Brain pericyte (primary cell): ENCODE measurements around the gene IMMP2L.

Experiments used
- DNase-seq: peaks from one replicate; pipeline ENCODE4 v3.0.0-alpha.2; 2012; ENCODE audit warnings: low read depth, low spot score

Gene IMMP2L

DNA sequence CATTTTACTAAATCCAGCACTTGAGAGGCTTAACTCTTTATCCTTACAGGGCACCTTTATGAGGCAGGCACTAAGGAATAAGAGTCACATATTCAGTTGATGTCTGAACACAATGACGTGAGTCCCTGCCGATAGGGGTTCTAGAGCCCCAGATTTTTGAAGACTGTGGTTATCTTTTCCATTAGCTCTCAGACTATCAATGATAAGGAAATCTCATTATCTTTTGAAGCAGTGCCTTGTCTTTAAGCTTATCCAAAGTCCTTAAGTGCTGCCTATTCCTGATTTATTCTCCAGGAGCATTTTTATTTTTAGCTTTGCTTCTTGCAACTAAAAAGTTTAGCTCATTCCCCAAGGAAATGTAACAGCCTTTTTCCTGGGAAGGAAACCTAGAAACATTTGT lies 915.5 kb downstream of the IMMP2L start:
- no peak for DNase-seq

DNA sequence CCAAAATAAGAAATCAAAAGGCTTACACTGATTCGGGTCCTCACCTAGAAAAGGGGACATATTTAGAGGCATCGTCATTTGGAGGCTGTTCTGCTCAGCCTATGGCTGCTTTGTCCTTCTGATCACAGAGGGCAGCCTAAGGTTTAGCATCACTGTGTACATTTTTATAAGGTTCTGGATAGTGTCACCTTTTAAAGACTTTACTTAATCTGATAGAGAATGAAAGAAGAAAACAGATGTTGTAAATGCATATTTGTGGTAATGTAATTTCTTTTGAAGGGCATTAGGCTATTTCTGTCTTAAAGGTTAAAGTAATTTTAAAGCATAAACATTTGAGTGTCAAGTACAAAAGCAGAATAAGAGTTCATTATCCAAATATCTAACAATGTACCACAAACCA lies 916.7 kb downstream of the IMMP2L start:
- no peak for DNase-seq

DNA sequence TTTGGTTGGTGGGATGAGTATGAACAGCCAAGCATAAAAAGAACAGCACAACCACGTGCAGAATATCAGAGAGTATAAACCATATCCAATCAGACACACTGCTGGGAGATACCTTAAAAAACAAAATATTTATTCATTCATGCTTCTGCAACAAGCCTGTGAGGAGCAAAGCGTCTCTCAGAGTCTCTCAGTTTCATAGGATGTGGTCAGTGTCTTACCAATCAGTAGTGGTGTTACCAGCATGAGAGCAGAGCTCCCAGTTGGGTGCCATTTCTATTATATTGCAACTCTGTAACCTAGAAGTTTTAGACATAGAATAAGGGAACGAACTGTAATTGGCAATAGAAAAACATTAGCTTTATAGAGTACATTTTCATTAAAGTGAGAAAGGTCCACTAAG lies 917.2 kb downstream of the IMMP2L start:
- no peak for DNase-seq

DNA sequence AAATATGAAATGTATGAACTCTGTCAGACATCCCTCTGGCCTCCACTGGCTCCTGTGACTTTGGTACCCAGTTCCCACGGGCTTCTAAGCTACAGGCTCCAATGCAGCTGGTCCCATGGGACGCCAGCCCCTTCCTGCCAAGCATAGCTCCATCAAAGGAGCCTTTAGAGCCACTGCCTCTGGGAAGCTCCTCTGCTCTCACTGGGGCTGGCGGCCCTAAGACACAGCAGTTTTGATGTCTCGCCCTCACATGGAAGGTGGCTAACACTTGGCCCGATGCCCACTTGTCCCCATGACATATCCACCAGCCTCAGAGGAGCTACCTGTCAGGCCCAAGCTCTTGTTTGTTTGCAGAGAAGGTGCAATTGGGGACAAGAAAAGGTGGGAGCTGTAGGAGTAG lies 925.0 kb downstream of the IMMP2L start:
- DNase-seq, result no peak

DNA sequence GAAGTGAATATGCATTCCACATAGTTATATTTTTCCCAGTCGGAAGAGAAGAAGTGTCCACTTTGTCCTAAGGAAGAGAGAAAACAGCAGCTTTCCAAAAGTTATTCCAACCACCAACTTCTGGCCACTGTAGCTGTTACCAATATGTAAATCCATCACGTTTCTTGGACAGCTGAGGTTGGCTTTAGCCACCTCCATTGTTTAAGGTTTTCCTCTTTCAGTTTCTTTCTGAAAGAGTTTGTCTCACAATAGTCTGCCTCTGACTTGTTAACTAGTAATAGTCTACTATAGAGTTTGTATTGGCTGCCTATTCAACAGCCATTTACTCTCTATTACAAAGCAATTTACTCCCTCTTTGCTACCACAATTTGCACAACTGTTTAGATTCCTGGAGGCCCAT lies 929.0 kb downstream of the IMMP2L start:
- DNase-seq, result no peak

DNA sequence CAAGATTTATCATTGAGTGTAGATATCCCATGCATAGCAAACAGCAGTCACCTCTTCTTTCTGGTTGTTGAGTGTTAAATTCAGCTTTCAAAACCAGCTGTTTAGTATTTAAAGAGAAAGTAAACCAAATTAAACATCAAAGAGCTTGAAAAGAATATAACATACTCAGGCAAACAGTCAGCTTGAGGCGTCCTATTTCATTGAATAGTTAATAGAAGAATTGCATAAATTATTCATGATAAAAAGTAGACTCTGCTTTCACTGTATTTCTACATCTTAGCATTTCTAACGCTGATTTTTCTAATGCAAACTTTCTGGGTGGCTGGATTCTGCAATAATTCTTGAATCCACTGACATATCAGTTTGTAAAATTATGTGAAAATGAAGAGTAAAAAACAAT lies 935.9 kb downstream of the IMMP2L start:
- DNase-seq, result no peak

DNA sequence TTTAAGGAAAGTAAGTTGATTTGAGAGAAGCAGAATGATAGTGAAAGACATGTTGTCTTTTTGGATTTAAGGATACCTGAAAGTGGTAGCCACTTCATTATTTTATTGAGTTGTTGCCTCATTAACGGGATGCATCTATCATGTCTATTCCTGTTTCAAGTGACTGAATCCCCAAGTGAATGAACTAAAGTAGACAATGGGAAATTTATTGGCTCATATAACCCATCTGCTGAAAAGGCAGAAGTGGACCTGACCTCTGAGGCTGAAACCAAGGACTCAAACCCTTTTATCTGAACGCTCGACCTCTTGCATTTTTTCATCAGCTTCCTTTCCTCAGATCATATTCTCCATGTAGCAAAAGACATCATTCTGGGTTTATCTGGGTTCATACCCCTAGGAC lies 937.0 kb downstream of the IMMP2L start:
- no peak for DNase-seq

DNA sequence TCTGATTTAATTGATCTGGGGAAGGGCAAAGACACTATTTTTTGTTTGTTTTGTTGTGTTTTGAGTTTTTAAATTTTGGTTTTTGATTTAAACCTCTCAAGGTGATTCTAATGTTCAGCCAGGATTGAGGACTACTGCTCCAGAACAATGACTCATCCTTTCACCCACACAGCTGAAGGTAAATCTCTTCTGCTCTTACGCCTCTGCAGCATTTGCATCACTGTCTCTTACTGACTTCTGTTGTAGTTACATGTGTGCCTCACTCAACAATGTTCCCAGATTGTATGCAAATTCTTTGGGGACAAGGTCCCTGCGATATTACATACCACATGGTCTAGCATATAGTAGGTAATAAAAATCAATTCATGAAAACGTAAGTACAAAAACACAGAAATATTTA lies 938.9 kb downstream of the IMMP2L start:
- no peak for DNase-seq

DNA sequence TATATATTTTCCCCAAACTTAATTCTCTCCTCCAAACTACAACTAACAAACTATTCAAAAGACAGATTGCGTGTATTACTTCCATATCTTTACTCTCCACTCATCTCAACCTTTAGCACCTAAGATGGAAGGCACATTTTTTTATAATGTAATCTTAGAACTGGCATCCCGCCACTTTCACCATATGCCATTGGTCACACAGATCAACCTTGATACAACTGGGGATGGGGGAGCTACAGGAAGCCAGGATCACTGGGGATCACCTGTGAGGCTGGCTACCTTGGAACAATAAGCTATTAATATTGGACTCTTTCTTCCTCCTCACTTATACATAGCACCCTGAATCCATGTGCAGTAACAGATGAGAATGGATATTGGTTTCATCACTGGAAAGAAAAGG lies 941.0 kb downstream of the IMMP2L start:
- DNase-seq, result no peak

DNA sequence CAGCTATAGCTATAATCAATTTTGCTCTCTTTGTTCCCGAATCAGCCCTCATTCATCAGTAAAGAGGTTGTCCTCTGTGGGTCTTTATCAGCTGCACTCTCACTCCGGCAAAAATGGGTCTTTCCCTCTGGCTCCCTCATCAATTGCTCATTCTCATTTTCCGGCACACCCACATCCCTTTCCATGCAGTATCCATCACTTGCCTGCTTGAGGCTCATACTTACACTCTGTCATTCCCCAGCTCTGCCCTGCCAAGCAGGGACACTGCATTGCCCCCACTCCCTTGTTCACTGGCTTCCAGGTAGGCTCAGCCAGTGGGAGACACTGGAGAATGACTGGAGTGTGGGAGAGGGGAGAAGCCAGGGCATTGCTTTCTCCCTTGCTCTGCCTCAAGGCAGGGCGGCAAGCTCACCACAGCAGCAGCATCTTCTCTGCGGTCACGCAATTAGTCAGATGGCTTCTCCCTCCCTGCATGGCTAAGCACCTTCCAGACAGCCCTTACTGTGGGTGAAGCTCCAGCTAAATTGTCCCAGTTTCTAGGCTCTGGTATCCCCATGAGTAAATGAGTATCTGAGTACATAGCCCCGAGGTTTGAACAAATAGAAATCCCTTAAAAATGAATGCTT lies 942.1 kb downstream of the IMMP2L start:
- no peak for DNase-seq
